ENCODE results near the gene EMD. TPM values are rescaled to one million over a fixed set of nuclear protein-coding genes. Genes with fewer than 3 reads are reported as not detected.
A peak's percentile ranks its signal among the peaks of the same experiment; 100 is the strongest.

The EMD gene
- total and polyA plus RNA-seq, 2 of the 13 experiments (the other 11 are each of a cell fraction or from before 2014, with no cell fraction given), result 14.5 to 14.9 TPM

GRCh38 chrX:154428176-154429171 lies 49.4 kb downstream of the EMD start, which contains the start of gene ATP6AP1 (continued):
- 0 out of 2 replicates have a peak, but pooled peaks have one; percentile 40 for TF ChIP-seq ZHX2 (IDR thresholded peaks at IDR 0.05; ENCODE audit: low read depth)
- TF ChIP-seq ZHX2 (CRISPR knock-in tag; IDR thresholded peaks at IDR 0.05; ENCODE audit: borderline replicate concordance), result no peak
- 0 out of 2 replicates have a peak, but pooled peaks have one; percentile 23 for TF ChIP-seq RNF2 (conservative IDR thresholded peaks at IDR 0.05; ENCODE audit: low read depth)
- no peak for TF ChIP-seq AHDC1 (CRISPR knock-in tag; IDR thresholded peaks at IDR 0.05; ENCODE audit: borderline replicate concordance)
- peak; percentile 79 for TF ChIP-seq ZFY (CRISPR knock-in tag; IDR thresholded peaks at IDR 0.05)
- peak; percentile 37; the same call in 1 of the 2 replicates for TF ChIP-seq CREB1 (IDR thresholded peaks at IDR 0.05)
- TF ChIP-seq CREB1 (CRISPR knock-in tag; IDR thresholded peaks at IDR 0.05), result peak; percentile 47
- TF ChIP-seq RFXAP (CRISPR knock-in tag; IDR thresholded peaks at IDR 0.05; ENCODE audit: borderline replicate concordance), result peak; percentile 97
- peak; percentile 90 for TF ChIP-seq YY1 (IDR thresholded peaks at IDR 0.05; ENCODE audit: insufficient read depth, insufficient replicate concordance, low read depth, low read length)
- peak; percentile 99 for TF ChIP-seq ZNF770 (CRISPR knock-in tag; IDR thresholded peaks at IDR 0.05)
